NCI-H460 (cell line): Measurements from ENCODE around the gene GATAD2B. TPM values are rescaled to one million over a fixed set of nuclear protein-coding genes. Genes with fewer than 3 reads are reported as not detected.

ENCODE experiments used
- DNase-seq: peaks from one replicate; pipeline ENCODE4 v3.0.0-alpha.2; 2016; ENCODE audit warnings: low read depth; ENCODE audit errors: extremely low read depth
- total RNA-seq: library from RNA; depleted of rRNA; stranded (reverse); fragments of >200 nt; shearing (Covaris generic); gene quantifications from 2 replicates; pipeline ENCODE4 v1.2.3, GENCODE V29; 2014

GATAD2B gene
- total RNA-seq, 1 experiment from 2014 or later = 8.8 TPM

DNA sequence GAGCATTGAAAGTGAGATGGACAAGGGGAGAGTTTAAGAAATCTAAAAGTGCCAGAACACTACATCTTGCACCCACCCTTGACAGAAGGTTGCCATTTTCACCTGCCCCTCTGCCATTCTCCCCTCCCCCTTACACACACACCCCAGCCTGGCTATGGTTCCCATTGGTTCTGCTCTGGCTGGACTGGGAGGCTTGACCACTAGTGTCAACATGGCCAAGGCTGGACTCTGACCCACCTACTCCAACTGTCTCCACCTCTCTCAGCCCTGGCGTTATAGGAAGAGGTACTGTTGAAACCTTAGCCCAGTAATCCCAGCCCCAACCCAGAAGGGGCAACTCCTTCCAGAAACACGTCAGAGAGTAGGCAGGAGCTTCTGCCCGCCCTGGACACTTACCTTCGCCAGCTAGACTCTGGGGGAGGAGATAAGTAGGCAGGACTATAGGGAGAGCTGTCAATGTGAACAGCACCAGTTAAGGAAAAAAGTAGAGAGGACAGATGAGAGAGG lies 31.1 kb upstream of the GATAD2B start:
- DNase-seq = no peak

DNA sequence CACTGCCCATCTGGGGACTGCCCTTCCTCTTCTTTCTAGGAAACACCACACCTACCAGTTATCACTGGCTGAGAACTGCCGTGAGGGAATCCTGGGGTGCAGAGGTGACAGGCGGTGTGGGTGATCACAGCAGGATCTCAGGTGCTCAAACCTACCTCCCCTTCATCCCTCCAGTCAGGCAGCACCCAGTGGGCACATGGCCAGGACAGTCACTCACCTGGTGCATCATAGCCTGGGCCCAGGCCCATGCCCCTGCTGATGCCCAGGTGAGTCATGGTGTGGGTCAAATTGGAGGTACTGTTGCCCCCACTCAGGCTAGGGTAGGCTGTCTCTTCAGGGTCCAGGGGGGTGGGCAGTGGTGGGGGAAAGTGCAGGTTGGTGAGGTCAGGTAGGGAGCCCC lies 29.0 kb upstream of the GATAD2B start:
- no peak for DNase-seq

DNA sequence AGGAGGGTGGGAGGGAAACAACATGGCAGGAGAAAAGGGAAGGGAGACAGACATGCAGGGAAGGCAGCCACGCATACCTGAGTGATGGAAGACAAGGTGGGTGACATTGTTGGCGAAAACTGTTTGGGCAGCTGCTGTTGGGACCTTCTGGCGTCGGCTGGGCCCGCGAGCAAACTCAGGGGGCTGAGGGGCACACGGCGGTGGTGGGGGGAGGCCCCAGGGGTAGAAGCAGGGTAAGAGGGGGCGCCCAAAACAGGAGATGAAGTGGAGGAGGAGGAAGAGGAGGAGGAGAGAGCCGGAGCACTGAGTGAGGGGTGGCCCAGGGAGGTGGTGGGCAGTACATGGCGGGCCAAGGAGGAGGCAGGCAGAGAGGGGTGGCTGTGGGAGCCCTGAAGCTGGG lies 28.4 kb upstream of the GATAD2B start:
- DNase-seq = no peak

DNA sequence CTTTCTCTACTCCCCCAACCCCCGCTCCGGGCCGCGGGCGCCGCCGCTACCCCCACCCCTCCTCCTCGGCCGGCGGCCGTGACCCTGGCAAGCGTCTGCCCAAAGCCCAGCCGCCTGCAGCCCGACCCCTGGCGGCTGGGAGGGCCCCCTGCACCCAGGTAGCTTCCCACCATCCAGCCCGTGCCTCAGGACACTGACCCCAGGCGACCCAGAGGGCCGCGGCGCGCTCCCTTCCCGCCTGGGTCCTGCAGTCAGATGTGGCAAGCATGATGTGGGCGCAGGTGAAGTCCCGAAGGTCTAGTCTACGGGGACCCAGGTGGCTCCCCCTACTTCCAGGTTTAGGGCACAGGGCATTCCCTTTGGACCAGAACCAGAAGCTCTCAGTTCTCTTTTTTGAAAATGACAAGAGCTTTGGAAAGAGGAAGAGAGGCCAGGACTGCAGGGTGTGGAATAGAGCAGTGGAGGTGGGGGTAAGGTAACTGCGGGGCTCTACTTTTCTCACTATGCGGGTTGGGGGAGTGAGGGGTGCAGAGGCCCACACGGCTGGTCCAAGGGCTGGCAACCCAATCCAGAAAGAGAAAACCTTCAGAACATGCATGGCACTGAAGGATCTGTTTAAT lies 24.0 kb upstream of the GATAD2B start, which contains the start of gene DENND4B:
DENND4B (minus strand) TSS at position 97 of the 620 bp plus-strand sequence. CDS start 2,344 bp downstream, outside the sequence.
- DNase-seq = peak; percentile 83

DNA sequence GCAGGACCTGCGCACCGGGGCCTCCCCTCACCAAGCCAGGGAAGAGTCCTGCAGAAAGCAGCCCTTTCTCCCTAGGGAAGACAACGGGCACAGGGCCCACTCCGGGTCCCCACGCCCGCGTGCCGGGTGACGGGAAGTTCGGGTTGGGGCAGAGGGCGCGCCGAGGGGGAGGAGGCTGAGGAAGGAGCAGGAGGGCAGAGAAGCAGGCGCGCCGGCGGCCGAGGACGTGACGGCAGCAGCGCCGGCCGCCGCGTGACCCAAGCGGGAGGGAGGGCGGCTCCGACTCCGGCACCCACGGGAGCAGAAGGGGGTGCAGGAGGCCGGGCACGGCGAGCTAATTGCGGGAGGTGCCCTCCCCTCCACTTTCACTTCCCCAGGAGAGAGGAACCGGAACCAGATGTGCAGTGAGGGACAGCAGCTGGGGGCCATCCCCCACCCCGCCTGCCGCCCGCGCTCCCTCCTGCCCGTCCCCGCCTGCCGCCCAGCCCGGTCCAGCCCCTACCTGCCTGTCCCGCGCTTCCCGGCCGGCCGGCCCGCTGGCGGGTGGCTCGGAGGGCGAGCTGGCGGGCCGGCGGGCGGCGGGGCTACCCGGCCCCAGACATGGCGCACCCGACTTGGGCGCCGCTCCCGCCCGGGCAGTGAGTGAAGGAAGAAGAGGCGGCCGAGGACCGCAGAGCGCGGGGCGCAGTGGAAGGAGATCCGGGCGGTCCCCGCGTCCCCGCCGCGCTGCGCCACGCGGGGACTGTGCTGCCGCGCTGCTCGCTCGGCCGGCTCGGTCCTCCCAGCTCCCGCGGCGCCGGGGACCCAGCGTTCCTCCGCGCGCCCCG lies 23.2 kb upstream of the GATAD2B start:
- DNase-seq = no peak

DNA sequence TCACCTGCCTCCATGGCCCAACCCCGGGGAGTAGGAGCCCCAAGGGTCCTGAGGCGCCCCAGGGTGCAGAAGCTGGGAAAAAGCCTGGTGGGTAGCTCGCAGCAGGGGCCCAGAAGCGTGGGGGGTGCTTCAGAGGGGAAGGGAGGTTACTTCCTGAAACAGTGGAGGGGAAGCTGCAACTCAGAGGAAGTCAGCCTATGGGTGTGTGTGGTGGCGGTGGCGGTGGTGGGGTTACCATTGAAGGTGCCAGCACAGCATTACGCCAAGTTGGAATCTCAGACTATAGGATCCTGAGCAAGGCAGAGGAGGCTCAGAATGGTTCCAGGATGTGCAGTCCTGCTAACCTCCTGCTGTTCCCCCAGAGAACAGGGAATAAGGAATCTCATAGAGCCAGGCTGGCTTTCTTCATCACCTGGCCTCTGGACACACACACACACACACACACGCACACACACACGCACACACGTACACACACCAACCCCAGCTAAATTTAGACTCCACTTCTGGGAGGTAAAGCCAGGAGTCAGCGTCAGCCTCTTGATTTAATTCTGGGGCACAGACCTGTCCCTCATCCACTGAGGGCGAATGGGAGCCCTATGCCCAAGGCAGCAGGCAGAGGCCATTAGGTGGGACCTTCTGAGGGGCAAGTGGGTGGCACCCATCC lies 22.5 kb upstream of the GATAD2B start:
- no peak for DNase-seq

DNA sequence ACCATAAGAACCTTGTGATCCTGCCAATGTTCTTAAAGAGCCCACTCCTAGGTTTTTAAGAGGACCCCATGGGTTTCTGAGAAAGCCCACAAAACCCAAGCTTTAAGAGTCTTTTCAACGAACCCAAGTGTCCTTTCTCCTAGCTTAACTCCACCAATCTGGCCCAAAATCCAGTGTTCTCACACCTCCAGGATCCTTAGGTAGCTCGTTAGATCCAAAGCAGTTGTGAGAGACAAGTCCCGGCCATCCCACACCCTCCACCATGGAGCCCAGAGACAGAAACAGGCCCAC lies 22.0 kb upstream of the GATAD2B start:
- DNase-seq = no peak

DNA sequence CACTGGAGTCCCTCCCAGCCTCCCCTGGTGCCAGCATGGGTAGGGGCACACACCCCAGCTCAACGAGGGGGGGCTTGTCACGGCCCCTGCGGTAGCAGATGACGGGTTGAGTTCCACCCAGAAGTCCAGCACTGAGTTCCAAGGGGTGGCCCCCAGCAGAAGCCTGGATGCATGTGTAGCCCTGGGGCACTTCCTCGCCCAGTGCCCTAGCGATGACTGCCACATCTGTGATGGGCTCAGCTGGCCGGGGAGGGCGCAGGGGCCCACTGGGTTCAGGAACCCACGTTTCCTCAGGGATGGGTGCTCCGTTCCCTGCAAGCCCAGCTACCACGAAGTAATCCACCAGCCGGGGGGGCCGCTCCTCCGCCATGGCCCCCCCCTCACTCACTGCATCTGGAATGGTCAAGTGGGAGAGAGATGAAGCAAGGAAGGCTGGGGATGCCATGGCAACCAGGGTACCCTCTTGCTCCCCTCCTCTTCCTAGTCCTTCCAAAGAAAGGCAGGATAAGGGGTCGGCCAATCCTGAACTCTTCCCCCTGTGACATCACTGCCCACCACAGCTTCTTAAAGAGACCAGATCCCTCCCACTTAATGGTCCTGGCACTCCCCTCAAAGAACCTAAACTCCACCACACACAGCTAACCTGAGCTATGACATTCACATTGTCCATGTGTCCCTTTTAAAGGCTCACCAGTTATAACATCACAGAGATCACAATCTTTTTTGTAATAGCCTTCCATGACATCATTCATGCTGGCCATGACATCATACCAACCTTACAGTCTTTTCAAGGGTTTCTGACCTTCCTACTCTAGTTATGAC lies 21.4 kb upstream of the GATAD2B start:
- DNase-seq = no peak

DNA sequence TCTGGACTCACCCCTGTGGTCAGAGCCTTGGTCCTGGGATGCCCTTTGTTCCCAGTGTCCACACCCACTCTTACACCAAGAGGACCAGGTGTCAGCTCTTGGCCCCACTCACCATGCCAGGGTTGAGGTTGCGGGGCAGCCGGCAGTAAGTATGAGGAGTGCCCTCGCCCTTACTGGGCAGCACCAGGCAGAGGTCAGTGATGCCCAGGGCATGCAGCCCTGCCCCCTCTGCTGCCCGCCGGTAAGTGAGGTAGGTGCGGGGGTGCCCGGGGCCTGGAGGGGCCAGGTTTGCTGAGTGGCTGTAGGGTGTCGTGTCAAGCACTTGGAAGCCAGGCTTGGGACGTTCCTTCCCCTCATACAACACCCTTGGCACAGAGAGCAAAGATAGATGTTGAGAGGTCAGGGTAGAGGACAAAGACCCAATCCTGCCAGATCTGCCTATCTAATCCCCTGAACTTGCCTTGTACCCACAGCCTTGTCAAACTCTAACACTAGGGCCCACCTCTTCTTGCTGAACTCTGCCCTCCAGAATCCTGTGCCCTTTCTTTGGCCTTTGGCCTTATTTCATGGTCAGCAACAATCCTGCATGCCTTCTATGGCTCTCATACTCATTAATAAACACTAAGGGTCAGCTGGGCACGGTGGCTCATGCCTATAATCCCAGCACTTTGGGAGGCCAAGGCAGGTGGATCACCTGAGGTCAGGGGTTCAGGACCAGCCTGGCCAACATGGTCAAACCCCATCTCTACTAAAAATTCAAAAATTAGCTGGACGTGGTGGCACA lies 20.2 kb upstream of the GATAD2B start:
- no peak for DNase-seq

DNA sequence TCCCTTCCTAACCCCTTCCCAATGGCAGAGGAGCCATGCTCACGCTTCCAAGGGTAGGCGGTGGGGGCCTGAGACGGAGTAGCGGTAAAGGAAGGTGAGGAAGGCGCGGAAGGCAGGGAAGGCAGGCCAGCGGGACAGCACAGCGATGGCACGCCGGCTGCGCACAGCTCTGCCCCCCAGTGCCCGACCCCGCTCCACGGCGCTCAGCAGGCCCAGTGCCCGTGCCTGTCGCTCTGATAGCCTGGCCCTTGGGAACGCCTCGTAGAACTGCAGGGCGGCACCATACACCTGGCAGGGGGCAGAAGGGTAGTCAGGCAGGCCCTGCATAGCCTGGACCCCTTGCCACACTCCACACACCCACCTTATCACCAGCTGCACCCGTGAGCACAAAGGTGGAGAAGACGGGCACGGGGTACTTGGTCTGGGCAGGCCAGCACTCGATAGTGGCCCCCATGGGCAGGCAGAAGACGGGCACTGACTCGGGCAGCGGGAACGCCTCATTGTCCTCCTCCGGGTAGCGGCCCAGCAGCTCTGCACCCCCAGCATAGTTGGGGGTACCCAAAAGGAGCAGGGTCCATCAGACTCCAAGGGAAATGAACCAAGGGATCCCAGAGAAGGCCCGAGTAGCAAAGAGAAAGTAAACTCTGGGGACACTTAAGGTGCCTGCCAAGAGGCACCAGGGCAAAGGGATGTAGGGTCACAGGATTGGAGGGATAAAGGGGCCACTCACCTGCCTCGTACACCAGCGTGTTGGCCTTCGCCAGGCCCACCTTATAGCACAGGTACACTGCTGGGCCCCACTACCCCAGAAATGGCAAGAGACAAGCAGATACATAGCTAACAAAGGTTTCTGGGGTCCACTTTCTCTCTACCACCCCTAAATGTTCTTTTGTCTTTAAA lies 19.3 kb upstream of the GATAD2B start:
- DNase-seq = no peak

DNA sequence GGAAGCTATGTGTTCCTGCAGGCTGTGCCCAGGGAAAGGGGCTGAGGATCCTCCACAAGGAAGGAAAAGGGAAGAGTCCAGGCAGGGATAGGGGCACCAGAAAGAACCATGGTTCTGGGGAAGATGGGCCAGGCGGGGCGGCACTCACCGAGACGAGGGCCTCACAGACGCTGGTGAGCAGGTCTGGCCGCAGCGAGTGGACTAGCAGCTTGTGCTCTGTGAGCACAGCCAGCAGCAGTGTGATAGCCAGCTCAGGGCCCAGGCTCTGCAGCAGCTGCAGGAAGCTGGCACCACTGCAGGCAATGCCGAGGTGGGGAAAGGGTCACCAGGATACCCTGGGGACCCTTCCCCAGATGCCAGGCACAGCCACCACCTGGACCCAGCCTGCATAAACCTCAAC lies 18.0 kb upstream of the GATAD2B start:
- DNase-seq = no peak

DNA sequence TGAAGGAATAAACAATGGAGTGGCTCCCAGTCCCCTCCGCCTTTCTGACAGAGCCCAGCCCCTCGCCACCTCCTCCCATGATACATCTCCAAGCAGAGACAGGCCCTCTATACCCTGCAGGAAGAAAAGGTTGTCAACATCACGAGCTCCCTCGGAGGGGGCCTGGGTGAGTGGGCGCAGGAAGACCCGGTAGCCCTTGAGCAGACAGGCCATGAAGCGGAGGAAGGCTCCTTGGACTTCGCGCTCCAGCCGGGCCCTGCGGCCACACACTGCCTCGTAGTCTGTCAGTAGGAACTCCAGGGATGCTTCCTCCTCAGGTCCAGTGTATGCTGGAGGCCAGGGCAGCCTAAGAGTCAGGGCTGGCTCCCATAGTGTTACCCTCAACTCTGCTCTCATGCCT lies 16.7 kb upstream of the GATAD2B start:
- no peak for DNase-seq

DNA sequence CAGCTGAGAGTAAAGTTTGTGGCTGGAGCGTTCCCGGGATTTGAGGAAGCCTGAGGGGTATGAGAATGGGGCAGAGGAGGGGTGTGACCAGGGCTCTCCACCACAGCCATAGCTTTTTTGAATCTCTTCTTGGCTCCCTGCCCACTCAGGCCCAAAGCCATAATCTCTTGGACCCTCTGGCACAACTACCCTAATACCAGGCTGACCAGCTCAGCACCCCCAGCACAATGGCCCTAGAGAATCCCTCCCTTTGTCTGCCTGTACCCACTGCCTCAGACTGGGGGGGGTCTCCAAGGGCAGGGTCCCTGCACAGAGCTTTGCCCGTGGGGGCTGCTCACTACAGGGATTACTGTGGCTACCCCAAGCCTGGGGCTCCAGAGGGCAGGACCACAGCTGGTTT lies 16.2 kb upstream of the GATAD2B start:
- no peak for DNase-seq

DNA sequence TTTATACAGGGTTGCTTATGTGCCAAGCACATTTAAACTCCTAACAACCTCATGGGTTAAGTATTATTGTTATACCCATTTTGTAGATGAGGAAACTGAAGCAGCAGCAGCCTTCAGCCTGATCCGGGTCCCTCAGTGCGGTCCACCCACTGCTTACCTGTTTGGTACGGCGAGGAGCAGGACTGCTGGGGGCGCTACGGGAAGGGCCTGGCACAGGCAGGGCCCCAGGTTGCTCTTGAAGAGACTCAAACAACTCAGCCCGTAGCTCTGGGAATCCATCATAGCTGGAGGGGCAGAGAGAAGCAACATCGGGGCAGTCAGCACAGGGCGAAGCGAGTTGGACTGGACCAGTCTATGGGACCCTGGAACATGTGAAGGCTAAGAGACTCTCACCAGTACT lies 14.6 kb upstream of the GATAD2B start:
- no peak for DNase-seq

DNA sequence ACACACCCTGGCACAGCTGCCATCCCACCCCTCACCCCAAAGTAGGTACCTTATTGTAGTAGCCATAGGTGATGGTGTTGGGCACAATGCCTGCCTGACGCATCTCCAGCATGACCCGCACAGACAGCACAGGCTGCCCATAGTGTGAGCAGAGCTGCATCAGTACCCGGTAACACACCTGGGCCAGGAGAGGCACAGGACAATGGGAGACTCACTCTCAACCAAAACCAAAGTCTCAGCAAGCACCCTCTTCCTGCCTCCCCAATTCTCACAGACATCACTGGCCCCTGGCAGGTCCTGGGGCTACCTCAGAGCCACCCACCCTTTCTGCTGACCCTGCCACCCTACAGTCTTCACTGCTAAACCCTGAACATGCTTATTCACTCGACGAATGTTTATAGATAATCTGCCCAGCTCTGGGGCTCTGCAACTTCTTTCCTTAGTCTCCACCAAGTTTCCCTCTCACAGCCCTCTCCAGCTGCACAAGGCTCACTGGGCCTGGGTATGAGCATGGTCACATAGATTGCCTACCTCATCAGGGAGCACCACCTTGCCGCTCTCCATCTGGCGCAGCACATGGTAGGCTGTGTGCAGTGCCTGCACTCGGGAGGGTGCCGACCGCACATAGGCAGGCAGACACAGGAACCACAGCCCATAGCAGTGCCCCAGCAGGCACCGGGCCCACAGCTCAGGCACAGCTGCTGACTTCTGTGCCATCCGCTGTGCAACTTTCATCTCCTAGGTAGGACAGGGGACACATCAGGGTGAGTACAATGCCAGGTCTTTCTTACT lies 13.4 kb upstream of the GATAD2B start:
- no peak for DNase-seq

DNA sequence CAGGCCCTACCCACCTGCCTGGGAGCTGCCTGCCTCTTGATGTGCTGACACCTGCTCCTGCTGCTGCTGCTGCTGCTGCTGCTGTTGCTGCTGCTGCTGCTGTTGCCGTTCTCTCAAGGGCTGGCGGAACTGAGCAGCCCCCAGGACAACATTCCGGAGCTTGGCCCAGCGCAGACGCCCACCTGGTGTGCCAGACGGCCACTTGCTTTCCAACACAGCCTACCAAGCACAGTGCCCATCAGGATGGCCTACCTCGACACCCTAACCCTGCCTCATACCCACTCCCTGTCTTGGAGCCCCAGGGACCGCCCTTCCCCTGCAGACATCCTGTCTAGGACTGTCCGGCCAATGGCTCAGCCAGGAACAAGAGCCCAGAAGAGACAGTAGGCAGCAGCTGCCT lies 12.0 kb upstream of the GATAD2B start:
- no peak for DNase-seq

DNA sequence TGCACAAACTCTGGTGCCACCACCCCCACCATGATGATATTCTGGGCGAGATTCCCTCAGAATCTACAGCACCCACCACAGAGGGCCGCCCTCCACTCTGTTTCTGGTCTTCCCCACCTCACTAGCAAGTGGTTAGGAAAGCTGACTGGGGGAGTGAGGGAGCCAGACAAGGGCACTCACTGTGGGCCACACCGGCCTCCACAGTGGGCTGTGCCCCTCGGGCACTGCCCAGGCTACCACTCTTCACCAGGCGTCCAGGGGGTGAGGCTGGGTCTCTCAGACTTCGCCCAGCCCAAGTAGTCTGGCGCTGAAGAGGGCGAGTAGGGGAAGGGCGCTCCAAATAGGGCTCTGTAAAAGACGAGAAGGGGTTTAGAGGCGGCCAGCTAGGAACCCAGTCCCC lies 11.2 kb upstream of the GATAD2B start:
- no peak for DNase-seq

DNA sequence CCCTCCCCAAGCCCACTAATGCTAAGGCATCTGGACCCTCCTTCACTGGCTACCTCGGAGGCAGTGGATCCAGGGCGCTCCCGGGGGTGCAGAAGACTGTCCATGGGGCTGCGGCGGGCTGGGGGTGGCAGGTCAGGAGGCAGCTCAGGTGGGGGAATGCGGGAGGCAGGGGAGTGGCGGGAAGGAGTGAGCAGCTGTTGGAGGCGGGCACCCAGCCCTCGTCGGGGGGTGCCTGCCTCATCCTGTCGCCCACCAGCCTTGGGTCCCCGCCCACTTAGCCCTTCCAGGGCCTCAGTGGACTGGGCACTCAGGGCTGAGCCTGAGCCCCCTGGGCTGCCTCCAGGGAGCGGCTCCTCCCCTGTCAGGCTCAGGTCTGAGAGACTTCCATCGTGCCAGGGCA lies 10.7 kb upstream of the GATAD2B start:
- DNase-seq = no peak
